ENCODE results near the gene SYCP1.
A peak's percentile ranks its signal among the peaks of the same experiment; 100 is the strongest.

- no peak for TF ChIP-seq ZNF780A (CRISPR knock-in tag; IDR thresholded peaks at IDR 0.05)
- TF ChIP-seq HNRNPL (IDR thresholded peaks at IDR 0.05; ENCODE audit: low read depth, low read length), result no peak
- peak; percentile 76 for TF ChIP-seq CTCF (CRISPR knock-in tag; IDR thresholded peaks at IDR 0.05)
- TF ChIP-seq EZH2 (conservative IDR thresholded peaks at IDR 0.05; ENCODE audit: low read depth, low read length), result no peak
Measured at GRCh38 chr1:115041654-115042053, 187.0 kb downstream of the SYCP1 start.
